Measurements from ENCODE around the gene GNPDA1. TPM values are rescaled to one million over a fixed set of nuclear protein-coding genes. Genes with fewer than 3 reads are reported as not detected.

Gene GNPDA1
- total RNA-seq, 1 donor from 2014 or later = 75.5 TPM

DNA sequence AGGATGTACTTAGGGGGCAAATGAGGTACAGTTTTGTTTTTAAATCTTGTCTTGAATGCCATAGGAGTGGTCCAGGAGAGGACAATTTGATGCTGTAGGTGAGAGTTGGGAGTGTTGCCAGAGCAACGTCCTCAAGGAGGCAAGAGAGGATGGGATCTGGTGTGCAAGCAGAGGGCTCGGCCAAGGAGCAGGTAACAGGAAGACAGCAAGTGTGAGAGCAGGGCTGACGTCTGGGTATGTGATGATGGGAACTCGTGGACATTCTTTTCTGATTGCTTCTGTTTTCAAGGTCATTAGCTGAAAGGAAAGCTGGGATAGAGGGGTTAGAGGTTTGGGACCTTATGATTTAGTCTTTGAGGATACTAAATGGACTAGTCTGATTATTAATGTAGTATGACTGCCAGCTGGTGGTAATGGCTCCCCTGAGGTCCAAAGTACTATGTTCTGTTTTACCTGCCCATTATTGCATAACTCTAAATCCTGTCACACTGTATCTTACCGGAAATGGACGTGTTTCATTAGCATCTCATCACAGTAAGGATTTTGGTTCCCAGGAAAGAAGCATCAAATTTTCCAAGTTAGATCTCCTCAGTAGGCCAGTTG is 15.4 kb downstream of the GNPDA1 start:
- DNase-seq (ENCODE audit: extremely low read depth, low read depth, low spot score) = no peak

DNA sequence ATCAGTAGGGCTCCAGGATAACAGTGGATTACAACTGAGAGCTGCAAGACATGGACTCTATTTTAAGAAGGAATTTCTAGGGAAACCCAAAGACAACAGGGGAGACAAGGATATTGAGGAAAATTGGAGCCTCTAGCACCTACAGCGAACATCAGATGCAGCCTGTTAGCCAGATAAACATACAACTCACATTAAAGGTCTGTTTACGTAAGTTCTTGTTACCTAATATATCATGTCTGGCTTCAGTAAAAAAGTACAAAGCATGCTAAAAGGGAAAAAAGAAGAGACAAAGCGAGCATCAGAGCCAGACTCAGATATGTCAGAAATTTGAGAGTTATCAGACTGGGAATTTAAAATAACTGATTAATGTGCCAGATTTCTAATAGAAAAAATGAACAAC is 17.2 kb downstream of the GNPDA1 start:
- DNase-seq (ENCODE audit: extremely low read depth, low read depth, low spot score) = no peak

DNA sequence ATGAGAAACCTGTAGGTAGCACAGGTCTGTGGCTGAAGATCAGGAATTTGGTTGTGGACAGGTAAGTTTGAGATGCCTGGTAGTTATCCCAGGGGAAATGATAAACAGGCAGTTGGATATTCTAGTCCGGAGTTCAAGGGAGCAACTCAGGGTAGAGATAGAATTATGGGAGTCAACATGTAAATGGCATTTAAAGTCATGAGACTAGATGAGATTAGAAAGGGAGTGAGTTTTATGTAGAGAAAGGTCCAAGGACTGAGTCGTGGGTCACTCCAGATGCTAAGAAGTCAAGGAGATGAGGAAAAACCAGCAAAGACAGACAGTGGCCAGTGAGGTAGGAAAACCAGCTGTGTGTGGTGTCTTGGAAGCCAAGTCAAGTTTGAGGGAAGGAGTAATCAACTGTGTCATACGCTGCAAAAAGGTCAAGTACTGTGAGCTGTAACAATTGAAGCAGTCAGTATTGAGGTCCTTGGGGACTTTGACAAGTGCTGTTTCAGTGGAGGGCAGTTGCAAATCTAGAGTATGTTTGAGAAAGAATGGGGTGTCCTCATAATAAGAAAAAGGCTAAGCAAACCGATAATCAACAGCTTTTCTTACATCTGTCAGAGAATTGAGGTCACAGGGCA is 18.2 kb downstream of the GNPDA1 start:
- no peak for DNase-seq (ENCODE audit: extremely low read depth, low read depth, low spot score)

DNA sequence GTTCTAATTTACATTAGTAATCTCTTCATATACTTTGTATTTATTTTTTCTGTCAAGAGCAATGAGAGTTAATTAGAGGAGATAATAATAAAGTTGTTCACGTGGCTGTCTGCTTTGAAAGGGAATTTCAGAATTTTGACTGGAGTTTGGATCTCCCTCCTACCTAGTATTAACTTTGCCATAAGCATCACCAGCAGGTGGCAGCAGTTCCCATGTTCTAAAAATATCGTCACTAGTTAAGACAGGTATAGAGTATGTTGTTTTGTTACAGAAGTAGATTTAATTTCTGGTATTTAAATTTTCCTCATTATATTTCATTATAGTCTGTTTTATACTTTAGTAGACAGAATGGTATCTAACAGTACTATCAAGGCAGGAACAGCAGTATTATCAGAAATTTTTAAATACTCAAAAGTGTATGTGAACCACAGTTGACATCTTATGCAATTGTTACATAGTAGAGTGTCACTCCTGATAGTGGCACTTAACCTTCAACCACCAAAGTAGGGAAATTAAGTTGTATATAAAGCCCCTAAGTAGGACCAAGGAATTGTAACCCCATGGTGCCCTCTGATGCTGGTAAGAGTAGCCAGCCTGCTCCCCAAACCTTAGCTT is 20.4 kb downstream of the GNPDA1 start:
- peak; percentile 50 for DNase-seq (ENCODE audit: extremely low read depth, low read depth, low spot score)

DNA sequence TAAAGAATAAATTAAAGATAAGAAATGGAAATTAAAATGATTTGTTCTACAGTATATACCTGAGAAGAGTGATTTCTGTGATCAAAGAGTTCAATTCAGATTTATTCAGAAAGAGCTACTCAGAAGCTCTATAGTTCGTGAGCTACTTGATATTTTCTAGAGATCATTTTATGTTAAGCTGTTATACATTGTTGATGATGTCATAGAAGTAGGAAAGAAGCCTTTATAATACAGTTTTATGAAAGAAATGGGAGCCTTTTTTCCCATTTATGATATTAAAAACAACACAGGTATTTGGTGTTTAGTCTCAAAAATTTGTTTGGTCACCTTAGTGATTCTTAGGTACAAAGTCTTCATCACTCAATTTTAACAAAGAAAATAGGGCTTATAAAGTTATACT is 23.1 kb downstream of the GNPDA1 start:
- no peak for DNase-seq (ENCODE audit: extremely low read depth, low read depth, low spot score)

DNA sequence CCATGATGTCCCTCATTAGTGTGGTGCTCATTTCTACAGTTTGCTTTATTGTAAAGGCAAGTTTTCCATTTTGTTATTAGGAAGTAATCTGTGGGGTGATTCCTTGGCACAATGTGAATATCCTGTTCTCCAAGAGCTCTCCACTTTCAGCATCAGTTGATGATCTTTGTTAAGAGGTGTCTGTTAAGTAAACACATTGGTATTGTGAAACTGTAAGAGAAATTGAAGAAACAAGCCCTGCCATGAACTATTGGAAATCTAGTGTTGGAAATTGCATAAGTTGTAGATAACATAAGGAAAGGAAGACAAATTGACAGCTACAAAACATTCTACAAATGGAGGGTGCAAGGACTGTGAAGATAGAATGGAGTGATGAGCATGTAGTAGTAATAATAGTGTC is 26.8 kb downstream of the GNPDA1 start:
- no peak for DNase-seq (ENCODE audit: extremely low read depth, low read depth, low spot score)

DNA sequence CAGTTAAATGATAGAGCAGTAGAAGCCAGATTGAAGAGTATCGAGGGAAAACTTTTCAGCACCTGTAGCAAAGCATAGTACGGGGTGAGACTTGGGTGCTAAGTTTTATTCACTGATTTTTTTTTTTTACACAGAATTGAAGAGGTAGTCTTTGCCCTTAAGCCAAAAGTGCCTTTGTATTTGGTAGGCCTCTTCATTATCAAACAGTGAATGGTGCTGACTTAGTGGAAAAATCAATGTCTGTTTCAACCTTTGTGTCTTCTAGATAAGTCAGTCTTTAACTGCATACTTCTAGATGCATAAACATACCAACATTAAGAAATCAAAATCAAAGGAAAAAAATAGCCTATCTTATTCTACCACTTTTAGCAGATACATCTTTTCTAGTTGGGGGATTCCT is 30.2 kb downstream of the GNPDA1 start:
- no peak for DNase-seq (ENCODE audit: extremely low read depth, low read depth, low spot score)

DNA sequence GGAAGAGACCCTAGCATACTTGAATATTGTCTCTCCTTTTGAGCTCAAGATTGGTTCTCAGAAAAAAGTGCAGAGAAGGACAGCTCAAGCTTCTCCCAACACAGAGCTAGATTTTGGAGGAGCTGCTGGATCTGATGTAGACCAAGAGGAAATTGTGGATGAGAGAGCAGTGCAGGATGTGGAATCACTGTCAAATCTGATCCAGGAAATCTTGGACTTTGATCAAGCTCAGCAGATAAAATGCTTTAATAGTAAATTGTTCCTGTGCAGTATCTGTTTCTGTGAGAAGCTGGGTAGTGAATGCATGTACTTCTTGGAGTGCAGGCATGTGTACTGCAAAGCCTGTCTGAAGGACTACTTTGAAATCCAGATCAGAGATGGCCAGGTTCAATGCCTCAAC is 34.4 kb downstream of the GNPDA1 start:
- no peak for DNase-seq (ENCODE audit: extremely low read depth, low read depth, low spot score)

DNA sequence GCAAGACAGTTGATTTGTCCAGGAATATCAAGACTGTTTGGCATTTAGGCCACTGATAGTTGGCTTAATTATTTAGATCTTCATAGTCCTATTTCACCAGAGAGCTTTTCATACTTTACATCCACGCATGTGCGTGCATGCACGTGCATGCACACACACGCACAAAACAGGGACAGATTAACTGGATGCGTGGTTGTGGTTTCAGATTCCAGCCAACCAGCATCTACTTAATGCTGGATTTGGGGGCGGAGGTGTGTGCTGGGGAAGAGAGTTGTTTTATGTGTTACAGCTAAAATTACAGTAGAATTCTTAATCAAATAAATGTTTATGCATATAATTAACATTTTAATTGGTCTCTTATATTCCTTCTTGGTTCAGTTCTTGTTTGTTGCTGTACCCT is 36.7 kb downstream of the GNPDA1 start:
- DNase-seq (ENCODE audit: extremely low read depth, low read depth, low spot score) = no peak

DNA sequence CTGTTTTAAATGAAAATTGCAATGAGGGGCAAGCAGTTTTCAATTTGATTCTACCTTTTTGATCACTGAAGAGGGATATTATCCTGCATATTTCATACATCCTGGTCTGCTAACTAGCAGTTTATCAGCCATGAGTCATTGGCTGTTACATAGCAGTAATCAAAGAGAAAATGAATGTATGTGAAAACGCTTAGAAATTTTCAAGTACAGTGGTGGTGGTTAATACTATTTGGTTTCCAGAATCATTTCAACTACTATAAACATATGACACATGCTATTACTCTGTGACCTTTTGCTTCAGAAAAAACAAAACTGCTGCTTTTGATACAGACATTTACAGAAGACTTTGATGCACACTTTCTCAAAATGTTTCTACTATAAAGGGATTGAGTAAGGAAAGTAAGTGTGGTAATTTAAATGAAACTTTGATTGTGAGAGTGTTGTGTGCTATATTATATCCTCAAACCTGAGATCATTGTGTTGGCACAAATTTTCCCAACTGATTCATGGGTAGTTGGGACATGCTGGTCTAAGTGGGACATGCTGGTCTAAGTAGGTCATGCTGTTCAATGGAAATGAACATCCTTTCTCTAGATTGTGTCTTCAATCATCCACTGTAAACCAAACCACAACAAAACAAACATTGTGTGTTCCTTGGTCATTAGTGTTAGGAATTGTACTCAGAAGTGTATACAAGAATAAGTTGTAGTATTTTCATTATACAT is 38.8 kb downstream of the GNPDA1 start:
- no peak for DNase-seq (ENCODE audit: extremely low read depth, low read depth, low spot score)

DNA sequence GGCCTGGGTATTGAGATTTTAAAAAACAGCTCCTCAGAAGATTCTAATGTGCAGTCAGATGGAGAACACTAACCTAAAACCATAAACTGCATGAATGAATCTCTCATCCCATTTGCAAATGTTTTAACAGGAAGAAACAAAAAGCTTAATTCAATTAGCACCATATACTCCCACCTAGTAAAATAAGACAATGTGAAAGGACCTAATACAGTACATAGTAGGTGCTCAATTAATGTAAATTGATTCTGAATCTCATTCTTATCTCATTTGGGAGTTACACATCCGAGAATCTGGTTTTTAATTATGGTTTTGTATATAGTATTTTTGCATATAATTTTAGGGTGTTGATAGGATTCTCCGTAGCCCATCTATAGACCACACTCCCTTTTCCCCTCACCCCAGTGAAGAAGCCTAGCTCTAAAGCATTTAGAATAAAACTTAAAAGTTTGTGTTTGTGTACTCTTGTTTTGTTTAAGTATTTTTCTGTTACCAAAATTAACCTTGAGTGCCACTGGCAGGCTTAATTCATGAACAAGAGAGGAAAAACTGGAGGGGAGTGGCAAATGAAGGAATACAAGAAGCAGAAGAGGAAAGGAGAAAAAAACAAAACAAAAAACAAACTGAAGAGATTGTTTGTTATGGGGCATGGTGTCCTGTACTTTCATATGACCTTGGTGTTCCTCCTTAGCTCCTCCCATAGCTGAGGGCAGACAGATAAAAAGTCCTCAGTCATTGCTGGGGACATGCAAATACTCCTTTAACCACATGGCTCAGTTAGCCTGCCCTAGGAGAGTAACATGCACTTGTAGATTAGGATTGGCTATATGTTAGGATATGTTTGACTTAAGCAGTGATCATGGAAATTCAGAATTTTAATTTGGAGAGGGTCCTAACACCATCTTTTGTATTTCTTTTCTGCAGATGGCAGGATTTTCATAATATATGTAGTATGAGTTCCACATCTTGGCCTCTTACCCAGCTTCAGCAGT is 42.8 kb downstream of the GNPDA1 start:
- DNase-seq (ENCODE audit: extremely low read depth, low read depth, low spot score) = no peak

DNA sequence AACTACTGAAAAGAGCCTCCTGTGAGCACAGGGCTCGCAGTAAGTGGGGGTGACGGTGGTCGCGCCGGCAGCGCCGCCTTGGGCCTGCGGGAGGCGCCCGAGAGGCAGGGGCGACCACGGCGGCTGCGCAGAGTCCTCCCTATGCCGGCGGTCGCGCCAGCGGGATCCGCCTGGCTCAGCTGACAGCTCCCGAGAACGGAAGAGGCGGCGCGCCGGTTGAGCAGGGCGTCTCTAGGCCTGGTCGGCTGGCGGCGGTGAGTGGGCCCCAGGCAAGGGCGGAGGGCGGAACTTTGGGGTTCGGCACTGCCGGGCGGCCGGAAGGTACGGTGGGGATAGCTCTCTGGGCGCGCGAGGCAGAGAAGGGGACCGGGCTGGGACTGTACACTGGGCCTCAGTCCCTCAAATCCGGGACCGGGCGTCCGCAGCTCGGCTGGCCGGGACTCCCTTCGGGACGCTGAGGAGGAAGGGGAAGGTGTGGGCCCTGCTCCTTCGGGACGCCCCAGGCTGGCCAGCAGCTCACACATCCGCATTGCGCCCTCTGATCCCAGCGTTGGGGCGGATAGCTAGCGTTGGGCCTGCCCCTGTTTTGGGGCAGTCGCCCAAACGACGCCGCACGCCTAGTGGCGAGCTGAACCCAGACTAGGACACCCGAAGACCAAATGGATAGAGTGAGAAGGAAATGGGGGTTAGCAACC is 43.8 kb downstream of the GNPDA1 start, which contains the start of gene RNF14:
Gene RNF14, plus strand, starts transcription at position 192 of the 695 bp plus-strand sequence. CDS start 4,484 bp downstream, outside the sequence.
- no peak for DNase-seq (ENCODE audit: extremely low read depth, low read depth, low spot score)

DNA sequence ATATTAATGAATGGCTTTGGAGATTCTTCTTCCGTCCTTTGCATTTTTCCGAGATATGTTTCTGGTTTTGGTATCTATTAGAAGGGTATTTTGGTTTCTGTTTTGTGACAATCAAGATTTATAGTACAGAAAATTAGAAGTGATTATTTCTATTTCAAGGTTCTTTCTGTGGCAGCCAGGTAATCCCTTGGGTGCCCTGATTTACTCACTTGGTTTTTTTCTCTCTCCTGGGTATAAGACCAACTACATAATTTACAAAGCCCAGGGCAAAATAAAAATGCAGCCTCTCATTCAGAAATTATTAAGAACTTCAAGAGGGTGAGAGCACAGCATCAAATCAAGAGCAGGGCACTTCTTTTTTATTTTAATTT is 45.9 kb downstream of the GNPDA1 start:
- no peak for DNase-seq (ENCODE audit: extremely low read depth, low read depth, low spot score)

DNA sequence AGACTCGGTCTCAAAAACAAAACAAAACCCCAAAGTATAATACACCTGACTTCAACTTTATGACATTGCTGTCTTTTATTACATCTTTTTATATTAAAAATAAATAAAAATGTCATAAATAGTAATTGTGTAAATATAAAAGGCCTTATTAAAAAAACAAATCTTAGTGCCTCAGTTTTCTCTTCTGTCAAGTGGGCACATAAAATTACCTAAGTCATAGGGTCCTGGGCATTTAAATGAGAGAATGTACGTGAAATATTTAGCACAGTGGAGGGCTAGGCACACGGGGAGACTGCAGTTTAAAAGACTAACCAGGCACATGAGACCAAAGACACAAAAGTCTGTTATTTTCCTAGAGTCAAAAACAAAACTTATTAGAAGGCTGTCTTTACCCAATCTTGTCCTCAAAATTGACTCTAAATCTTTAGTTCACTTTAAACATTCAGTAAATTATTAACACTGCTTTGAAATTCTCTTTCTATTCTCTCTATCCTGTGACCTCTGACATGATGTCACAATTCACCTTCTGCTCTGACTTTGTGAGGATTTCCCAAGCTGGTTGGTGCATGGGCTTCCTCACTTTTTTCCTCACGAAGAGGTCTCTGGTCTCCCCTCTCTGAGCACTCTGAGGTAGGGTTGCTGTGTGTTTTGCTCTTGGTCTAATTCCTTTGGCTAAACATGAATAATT is 46.4 kb downstream of the GNPDA1 start:
- DNase-seq (ENCODE audit: extremely low read depth, low read depth, low spot score) = no peak

DNA sequence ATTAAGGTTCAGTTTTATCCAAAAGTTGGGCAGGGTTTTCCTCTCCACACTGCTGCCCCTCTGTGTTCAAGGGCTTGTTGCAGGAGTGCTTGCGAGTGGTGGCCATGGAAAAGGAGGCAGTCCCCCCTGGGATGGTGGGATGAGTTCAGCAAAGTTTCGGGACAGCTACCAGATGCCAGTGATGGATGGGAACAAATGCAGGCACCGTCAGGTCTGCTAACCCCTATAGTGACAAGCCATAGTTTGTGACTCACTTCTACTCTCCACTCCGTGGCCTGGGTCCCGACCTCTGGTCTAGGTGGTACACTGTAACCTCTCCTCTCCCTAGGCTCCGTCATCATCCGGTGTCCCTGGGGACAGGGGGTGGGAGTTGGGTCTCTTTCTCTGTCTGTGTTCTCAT is 47.8 kb downstream of the GNPDA1 start:
- DNase-seq (ENCODE audit: extremely low read depth, low read depth, low spot score) = no peak

DNA sequence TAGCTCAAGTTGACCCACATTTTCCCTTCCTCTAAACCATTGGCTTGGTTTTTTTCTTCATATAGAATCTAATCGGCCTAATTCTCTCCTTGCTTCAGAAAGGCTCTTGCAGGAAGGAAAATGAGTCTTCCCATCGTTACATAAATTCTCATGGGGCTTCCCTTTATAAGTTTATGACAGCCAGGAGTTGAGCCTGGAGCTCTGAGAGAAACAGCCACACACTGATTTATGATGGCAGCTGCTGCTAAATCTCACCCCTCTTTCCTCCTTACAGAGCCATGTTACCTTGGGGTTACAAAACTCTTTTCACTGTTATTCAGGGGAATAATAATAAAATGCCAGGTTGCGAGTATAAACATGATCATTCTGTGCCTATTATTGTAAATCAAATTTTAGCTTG is 49.1 kb downstream of the GNPDA1 start:
- no peak for DNase-seq (ENCODE audit: extremely low read depth, low read depth, low spot score)

DNA sequence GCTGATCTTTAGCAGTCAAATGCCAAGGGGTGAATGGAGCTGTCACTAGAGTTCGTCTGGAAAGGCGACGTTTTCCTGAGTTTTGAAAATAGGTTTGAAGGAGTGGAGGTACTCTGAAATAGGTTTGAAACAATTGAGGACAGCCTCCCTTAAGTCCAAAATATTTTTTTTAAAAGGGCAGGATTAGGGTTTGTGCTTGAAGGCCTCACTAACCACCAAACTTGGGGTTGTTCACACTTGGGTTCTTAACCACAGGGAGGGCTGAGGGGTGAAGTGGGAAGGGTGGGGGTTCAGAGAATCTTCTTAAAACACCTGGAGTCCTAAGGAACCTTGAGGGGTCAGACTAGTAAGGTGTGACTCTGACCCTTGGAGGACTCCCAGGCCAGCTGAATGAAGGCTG is 51.4 kb downstream of the GNPDA1 start:
- no peak for DNase-seq (ENCODE audit: extremely low read depth, low read depth, low spot score)

DNA sequence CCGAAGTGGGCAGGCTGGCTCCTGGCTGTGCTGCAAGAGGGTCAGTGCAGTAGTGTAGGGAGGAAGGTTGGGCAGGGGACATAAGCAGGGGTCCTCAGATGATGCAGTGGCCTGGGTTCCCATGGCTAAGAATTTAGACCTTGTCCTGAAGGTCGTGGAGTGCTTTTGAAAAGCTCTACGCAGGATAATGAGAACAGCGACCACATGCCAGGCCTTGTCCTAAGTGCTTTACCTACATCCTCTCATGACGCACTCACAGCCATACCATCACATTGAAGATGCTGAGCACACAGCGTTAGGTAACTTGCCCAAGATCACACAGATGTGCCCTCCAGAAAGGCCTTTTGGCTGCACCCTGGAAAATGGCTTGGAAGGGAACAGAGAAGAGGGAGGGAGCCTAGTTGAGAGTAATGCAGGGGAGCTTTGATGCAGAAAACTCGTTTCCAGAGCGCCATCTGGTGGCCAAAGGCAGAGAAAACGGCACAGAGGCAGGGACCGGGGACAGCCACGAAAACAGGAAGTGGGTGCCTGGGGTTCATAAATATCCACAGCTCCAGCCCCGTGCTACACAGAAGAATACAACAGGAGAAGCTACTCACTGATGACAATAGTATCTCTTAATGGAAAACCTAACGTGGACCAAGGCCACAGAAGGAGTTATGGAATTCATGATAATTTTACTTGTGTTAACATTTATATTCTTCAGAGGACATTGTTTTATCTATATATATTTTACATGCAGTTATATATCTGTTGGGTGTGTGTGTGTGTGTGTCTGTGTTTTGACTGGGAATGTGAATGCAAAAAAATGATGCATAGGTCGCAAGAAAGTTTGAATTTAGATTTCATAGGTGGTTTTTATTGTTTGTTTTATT is 52.1 kb downstream of the GNPDA1 start:
- DNase-seq (ENCODE audit: extremely low read depth, low read depth, low spot score) = no peak
